Smooth muscle cell (in vitro differentiated cells): ENCODE data around the gene ANKRD40. TPM values are rescaled to one million over a fixed set of nuclear protein-coding genes. Genes with fewer than 3 reads are reported as not detected.

Source experiments
- DNase-seq: peaks from one replicate; lab custom pipeline; 2025; ENCODE audit not compliant: unreplicated experiment; lab: John Stamatoyannopoulos, UW
- H2AFZ ChIP-seq: fragments of 200-600 bp; sonication (generic); 2 replicates; pipeline ENCODE4 v1.6.0; 2016; ENCODE audit warnings: antibody characterized with exemption, low read depth, mild to moderate bottlenecking
- H3F3A ChIP-seq: fragments of 200-600 bp; sonication (generic); 2 replicates; pipeline ENCODE4 v1.6.0; 2017; ENCODE audit warnings: antibody characterized with exemption, low read depth
- H3K27ac ChIP-seq: fragments of 200-600 bp; sonication (generic); 2 replicates; pipeline ENCODE4 v1.5.1; 2016; ENCODE audit warnings: low read depth, mild to moderate bottlenecking
- H3K27me3 ChIP-seq: fragments of 200-600 bp; sonication (generic); 2 replicates; pipeline ENCODE4 v1.6.1; 2016; ENCODE audit warnings: low read depth, mild to moderate bottlenecking
- H3K36me3 ChIP-seq: fragments of 200-600 bp; sonication (generic); 2 replicates; pipeline ENCODE4 v1.5.1; 2016; ENCODE audit warnings: low read depth
- H3K4me1 ChIP-seq: fragments of 200-600 bp; sonication (generic); 2 replicates; pipeline ENCODE4 v1.5.1; 2016; ENCODE audit warnings: low read depth
- H3K4me2 ChIP-seq: fragments of 200-600 bp; sonication (generic); 2 replicates; pipeline ENCODE4 v1.6.0; 2016; ENCODE audit warnings: mild to moderate bottlenecking
- H3K4me3 ChIP-seq: fragments of 200-600 bp; sonication (generic); 2 replicates; pipeline ENCODE4 v1.5.1; 2016; ENCODE audit warnings: mild to moderate bottlenecking
- H3K79me2 ChIP-seq: fragments of 200-600 bp; sonication (generic); 2 replicates; pipeline ENCODE4 v1.6.0; 2016; ENCODE audit warnings: low read depth, mild to moderate bottlenecking
- H3K9ac ChIP-seq: fragments of 200-600 bp; sonication (generic); 2 replicates; pipeline ENCODE4 v1.6.0; 2016; ENCODE audit warnings: low read depth
- H3K9me3 ChIP-seq: fragments of 200-600 bp; sonication (generic); replicated peaks from 2 replicates; pipeline ENCODE4 v1.5.1; 2016; ENCODE audit warnings: low read depth
- H4K20me1 ChIP-seq: fragments of 200-600 bp; sonication (generic); 2 replicates; pipeline ENCODE4 v1.6.0; 2016; ENCODE audit warnings: low read depth
- WGBS: methylation state at CpG from one replicate; pipeline ENCODE4 v1.1.7; 2016; ENCODE audit warnings: low lambda C conversion rate; 5-methylcytosine and 5-hydroxymethylcytosine counted together
- polyA plus RNA-seq: library from polyadenylated mRNA; unstranded; fragments of >200 nt; fragmentation: Nextera tagmentation; extraction: Ambion mirVana; gene quantifications from 2 replicates; pipeline ENCODE4 v1.2.1, GENCODE V29; 2016
- total RNA-seq: library from RNA; depleted of rRNA; stranded (reverse); fragments of >200 nt; gene quantifications from 2 replicates; pipeline ENCODE4 v1.2.3, GENCODE V29; 2014
- TF ChIP-seq, protein P1 (sequence below): fragments of 200-600 bp; sonication (generic); IDR thresholded peaks from 2 replicates; pipeline ENCODE4 v1.5.1; 2017; ENCODE audit warnings: borderline replicate concordance, mild to moderate bottlenecking, antibody characterized with exemption; ENCODE audit not compliant: insufficient read depth, poor library complexity, severe bottlenecking

The ANKRD40 gene
- total and polyA plus RNA-seq, 2 experiments from 2014 or later: 10.1 to 17.6 TPM

DNA sequence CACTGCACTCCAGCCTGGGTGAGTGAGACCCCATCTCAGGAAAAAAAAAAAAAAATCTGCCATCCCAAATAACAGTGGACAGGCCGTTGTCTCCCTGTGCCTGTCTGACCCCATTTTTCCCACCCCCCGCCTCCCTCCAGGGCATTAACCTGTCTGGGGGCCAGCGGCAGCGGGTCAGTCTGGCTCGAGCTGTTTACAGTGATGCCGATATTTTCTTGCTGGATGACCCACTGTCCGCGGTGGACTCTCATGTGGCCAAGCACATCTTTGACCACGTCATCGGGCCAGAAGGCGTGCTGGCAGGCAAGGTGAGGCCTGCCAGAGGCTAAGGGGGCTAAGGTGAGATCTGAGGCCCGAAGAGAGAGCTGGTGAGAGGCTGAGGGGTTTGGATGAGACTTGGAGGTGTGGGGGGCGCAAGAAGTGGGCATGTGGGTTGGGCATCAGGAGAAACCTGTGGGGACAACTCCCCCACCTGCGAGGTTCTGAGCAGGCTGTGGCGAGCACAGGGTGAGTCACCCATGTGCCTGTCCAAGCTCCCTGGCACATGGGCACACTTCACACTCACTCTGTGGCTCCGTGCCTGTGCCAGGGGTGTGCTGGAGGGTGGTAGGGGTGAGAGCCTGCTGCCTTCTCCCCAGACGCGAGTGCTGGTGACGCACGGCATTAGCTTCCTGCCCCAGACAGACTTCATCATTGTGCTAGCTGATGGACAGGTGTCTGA lies 34.7 kb downstream of the ANKRD40 start:
- Histone ChIP-seq H3K79me2 (no peaks in the 10 kb centered on the region), H3F3A (no peaks in the 10 kb centered on the region), H3K4me2 (no peak overlapping the region), H2AFZ (no peak overlapping the region), H3K9ac (no peak overlapping the region), H3K27ac (no peak overlapping the region), H3K9me3 (no peaks in the 10 kb centered on the region), H3K27me3 (no peaks in the 10 kb centered on the region), H3K36me3 (no peaks in the 10 kb centered on the region), H4K20me1 (no peaks in the 10 kb centered on the region), H3K4me1 (no peaks in the 10 kb centered on the region), H3K4me3 (no peak overlapping the region)
- TF ChIP-seq, protein P1, sequence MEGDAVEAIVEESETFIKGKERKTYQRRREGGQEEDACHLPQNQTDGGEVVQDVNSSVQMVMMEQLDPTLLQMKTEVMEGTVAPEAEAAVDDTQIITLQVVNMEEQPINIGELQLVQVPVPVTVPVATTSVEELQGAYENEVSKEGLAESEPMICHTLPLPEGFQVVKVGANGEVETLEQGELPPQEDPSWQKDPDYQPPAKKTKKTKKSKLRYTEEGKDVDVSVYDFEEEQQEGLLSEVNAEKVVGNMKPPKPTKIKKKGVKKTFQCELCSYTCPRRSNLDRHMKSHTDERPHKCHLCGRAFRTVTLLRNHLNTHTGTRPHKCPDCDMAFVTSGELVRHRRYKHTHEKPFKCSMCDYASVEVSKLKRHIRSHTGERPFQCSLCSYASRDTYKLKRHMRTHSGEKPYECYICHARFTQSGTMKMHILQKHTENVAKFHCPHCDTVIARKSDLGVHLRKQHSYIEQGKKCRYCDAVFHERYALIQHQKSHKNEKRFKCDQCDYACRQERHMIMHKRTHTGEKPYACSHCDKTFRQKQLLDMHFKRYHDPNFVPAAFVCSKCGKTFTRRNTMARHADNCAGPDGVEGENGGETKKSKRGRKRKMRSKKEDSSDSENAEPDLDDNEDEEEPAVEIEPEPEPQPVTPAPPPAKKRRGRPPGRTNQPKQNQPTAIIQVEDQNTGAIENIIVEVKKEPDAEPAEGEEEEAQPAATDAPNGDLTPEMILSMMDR: no peak
- 95% methylated on average over 20 of the region's 20 CpGs for WGBS
- no peak for DNase-seq

DNA sequence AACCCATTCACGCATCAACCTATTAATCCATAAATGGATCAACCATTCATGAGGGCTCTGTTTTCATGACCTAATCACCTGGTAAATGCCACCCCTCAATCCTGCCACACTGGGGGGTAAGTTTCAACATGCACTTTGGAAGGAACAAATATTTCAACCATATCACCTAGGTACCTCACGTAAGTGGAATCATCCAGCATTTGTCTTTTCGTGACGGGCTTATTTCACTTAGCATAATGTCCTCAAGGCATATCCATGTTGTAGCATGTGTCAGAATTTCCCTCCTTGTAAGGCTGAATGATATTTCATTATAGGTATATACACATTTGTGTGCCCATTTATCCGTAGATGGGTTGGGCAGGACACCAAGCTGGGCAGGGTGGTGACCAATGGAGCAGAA lies 35.6 kb downstream of the ANKRD40 start:
- Histone ChIP-seq H3K27ac (no peak overlapping the region), H2AFZ (no peak overlapping the region), H4K20me1 (no peaks in the 10 kb centered on the region), H3K4me1 (no peaks in the 10 kb centered on the region), H3K36me3 (no peaks in the 10 kb centered on the region), H3K27me3 (no peaks in the 10 kb centered on the region), H3K79me2 (no peaks in the 10 kb centered on the region), H3K4me3 (no peak overlapping the region), H3F3A (no peaks in the 10 kb centered on the region), H3K9ac (no peak overlapping the region), H3K9me3 (no peaks in the 10 kb centered on the region), H3K4me2 (no peak overlapping the region)
- 94% methylated on average over 5 of the region's 5 CpGs for WGBS
- no peak for DNase-seq
- TF ChIP-seq, protein P1: no peak

DNA sequence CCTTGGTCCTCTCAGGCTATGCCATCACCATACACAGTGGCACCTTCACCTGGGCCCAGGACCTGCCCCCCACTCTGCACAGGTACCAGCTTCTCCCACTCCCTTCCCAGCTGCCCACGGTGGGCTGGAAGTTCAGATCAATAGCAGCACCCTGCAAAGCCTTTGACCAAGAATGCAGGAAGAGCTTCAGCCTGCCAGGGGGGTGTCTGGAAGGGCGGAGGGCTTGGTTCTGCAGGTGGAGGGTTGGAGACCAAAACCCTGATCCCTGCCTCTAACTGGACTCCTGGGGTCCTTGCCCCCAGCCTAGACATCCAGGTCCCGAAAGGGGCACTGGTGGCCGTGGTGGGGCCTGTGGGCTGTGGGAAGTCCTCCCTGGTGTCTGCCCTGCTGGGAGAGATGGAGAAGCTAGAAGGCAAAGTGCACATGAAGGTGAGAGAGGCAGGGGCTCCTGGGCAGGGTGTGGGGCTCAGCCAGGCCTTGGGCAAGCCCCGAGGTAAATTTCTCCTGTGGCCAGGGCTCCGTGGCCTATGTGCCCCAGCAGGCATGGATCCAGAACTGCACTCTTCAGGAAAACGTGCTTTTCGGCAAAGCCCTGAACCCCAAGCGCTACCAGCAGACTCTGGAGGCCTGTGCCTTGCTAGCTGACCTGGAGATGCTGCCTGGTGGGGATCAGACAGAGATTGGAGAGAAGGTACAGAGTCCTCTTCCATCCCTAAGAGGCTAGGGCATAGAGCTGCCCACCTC lies 38.7 kb downstream of the ANKRD40 start:
- H3K9me3 ChIP-seq: no peaks in the 10 kb centered on the region
- H3K27me3 ChIP-seq: no peaks in the 10 kb centered on the region
- TF ChIP-seq, protein P1: no peak
- no peaks in the 10 kb centered on the region for H3K4me1 ChIP-seq
- WGBS: 85% methylated on average over 9 of the region's 9 CpGs
- no peaks in the 10 kb centered on the region for H3K79me2 ChIP-seq
- peak overlapping the region; percentile 59 for H2AFZ ChIP-seq
- peak overlapping the region; percentile 40 for H3K4me2 ChIP-seq
- H4K20me1 ChIP-seq: no peaks in the 10 kb centered on the region
- no peak overlapping the region for H3K9ac ChIP-seq
- no peak overlapping the region for H3K27ac ChIP-seq
- no peak for DNase-seq
- no peak overlapping the region for H3K4me3 ChIP-seq
- no peaks in the 10 kb centered on the region for H3K36me3 ChIP-seq
- no peaks in the 10 kb centered on the region for H3F3A ChIP-seq
